Subcutaneous adipose tissue (tissue), 4 donors: Measurements from ENCODE around the gene BTN3A1. TPM values are rescaled to one million over a fixed set of nuclear protein-coding genes. Genes with fewer than 3 reads are reported as not detected.

ENCODE experiments used
- total RNA-seq, 4 donors: library from RNA; depleted of rRNA; stranded (reverse); fragments of >200 nt; gene quantifications; one replicate each; pipeline ENCODE4 v1.1.0, GENCODE V29; 2016
- TF ChIP-seq, protein P1 (sequence below): fragments of 450-650 bp; IDR thresholded peaks from one replicate; pipeline ENCODE4 v1.5.1; 2016; ENCODE audit warnings: low read depth, mild to moderate bottlenecking, control low read depth, antibody characterized with exemption, moderate library complexity

Gene BTN3A1
- total RNA-seq, 4 donors from 2014 or later = 9.6 to 25.2 (median 16.5) TPM

GRCh38 chr6:26392932-26393636 is 9.0 kb upstream of the BTN3A1 start:
- TF ChIP-seq, protein P1, sequence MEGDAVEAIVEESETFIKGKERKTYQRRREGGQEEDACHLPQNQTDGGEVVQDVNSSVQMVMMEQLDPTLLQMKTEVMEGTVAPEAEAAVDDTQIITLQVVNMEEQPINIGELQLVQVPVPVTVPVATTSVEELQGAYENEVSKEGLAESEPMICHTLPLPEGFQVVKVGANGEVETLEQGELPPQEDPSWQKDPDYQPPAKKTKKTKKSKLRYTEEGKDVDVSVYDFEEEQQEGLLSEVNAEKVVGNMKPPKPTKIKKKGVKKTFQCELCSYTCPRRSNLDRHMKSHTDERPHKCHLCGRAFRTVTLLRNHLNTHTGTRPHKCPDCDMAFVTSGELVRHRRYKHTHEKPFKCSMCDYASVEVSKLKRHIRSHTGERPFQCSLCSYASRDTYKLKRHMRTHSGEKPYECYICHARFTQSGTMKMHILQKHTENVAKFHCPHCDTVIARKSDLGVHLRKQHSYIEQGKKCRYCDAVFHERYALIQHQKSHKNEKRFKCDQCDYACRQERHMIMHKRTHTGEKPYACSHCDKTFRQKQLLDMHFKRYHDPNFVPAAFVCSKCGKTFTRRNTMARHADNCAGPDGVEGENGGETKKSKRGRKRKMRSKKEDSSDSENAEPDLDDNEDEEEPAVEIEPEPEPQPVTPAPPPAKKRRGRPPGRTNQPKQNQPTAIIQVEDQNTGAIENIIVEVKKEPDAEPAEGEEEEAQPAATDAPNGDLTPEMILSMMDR = no peak

DNA sequence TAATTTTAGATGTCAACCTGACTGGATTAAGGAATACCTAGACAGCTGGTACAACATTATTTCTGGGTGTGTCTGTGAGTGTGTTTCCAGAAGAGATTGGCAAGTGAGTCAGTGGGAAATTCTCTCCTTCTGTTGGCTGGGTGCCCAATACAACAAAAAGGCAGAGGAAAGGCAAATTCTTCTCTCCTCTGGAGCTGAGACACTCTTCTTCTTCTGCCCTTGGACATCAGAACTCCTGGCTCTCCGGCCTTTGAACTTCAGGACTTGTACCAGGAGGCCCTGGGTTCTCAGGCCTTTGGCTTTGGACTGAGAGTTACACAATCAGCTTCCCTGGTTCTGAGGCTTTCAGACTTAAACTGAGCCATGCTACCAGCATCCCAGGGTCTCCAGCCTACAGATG is 7.8 kb upstream of the BTN3A1 start:
- TF ChIP-seq, protein P1 = no peak

DNA sequence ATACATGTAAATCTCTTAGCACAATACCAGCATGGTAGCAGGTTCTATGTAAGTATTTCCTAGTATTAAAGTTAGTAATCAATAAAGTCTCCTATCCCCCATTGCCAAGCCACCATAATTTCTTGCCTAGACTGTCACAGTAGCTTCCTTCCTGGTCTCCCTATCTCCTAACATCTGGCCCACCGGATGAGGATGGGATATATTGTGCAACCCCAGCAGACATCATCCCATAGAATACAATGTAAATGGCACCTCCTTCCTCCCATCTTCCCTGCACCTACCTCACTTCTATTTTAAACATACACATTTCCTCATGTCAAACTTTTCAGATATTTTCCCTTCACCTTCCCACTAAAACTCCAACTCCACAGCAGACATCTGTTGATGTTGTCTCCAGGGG is 3.5 kb upstream of the BTN3A1 start:
- TF ChIP-seq, protein P1 = no peak

- TF ChIP-seq, protein P1 = no peak
Measured at GRCh38 chr6:26400626-26401025, 1.4 kb upstream of the BTN3A1 start.

DNA sequence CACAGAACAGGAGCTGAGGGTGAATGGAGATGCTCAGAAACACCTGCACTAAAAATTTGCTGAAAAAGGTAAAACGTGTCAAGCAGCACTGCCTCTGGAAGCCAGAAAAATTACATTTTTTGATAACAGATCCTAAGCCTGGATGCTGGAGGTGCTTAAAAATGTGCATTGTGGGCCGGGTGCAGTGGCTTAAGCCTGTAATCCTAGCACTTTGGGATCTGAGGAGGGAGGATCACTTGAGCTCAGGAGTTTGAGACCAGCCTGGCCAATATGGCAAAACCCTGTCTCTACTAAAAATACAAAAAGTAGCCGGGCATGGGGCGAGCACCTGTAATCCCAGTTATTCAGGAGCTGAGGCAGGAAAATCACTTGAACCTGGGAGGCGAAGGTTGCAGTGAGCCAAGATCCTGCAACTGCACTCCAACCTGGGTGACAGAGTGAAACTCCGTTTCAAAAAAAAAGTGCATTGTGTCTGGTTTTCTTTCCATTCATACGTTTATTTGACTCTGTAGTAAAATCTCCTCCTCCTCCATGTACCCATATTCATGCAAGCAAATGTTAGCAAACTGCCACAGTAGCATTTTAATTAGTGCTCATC is 587 bp upstream of the BTN3A1 start:
- TF ChIP-seq, protein P1 = no peak

- TF ChIP-seq, protein P1 = no peak
Measured at GRCh38 chr6:26403893-26404292, 1.8 kb downstream of the BTN3A1 start.

GRCh38 chr6:26404546-26404945 is 2.5 kb downstream of the BTN3A1 start:
- TF ChIP-seq, protein P1 = no peak
